Keratinocyte (primary cell): ENCODE data around the gene HSFX2.

Experiments used
- CTCF ChIP-seq, 3 experiments: IDR thresholded peaks in 1 of 3; conservative IDR thresholded peaks in 1 of 3; optimal IDR thresholded peaks in 1 of 3; 2 replicates in 2 of 3; 3 replicates in 1 of 3; pipeline versions ENCODE3 to v1.5.1; 2011; ENCODE audit warnings: low read length in 3 of 3, mild to moderate bottlenecking in 3 of 3, moderate library complexity in 2 of 3, control low read depth in 1 of 3, inconsistent platforms in 1 of 3; ENCODE audit not compliant: insufficient read depth in 2 of 3; ENCODE audit errors: extremely low read depth in 1 of 3
- EZH2 ChIP-seq: IDR thresholded peaks from one replicate; pipeline ENCODE4 v1.6.1; 2012; ENCODE audit warnings: inconsistent platforms, mild to moderate bottlenecking, low read length, moderate library complexity

GRCh38 chrX:149638860-149639259 is 43.7 kb upstream of the HSFX2 start:
- TF ChIP-seq EZH2 (no peak), CTCF (optimal IDR thresholded peaks at IDR 0.05 in 1 of 3, IDR thresholded peaks at IDR 0.05 in 1 of 3, conservative IDR thresholded peaks at IDR 0.05 in 1 of 3; ENCODE audit: extremely low read depth in 1 of 3, insufficient read depth in 2 of 3, low read length in 3 of 3) (no peak)
